GM03348 (cell line): ENCODE results near the gene TTLL5.
A peak's percentile ranks its signal among the peaks of the same experiment; 100 is the strongest.

Experiments
- DNase-seq: peaks from one replicate; pipeline ENCODE4 v3.0.0; 2012; ENCODE audit warnings: low spot score

The TTLL5 gene

DNA sequence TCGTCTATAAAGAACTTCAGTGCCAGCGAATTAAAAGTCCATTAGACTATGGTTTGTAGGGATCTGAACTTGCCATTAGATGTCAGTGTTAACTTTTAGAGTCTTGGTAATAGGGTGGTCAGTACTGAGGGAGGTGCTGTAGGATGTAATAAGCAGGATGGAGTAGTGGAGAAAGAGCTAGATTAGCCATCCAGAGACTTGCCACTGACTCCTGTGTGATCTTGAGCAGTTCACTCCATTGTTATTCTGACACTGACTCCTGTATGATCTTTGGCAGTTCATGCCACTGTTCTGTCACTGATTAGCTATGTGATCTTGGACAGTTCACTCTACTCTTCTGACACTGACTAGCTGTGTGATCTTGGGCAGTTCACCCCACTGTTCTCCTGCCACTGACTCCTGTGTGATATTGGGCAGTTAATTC is 133.6 kb downstream of the TTLL5 start:
- peak; percentile 67 for DNase-seq

DNA sequence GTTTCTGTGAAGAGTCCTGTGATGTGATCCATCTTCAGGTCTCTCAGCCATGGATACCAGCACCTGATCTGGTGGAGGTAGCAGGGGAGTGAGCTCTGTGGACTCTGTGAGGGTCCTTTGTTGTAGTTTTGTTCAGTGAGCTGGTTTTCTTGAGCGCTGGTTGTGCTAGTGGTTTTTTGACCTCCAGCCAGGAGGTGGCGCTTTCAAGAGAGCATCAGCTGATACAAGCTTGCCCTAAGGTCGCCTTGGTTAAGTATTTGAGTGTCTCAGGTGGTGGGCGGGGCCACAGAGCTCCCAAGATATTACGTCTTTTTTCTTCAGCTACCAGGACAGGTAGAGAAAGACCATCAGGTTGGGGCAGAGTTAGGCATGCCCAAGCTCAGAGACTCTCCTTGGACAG is 139.7 kb downstream of the TTLL5 start:
- no peak for DNase-seq

DNA sequence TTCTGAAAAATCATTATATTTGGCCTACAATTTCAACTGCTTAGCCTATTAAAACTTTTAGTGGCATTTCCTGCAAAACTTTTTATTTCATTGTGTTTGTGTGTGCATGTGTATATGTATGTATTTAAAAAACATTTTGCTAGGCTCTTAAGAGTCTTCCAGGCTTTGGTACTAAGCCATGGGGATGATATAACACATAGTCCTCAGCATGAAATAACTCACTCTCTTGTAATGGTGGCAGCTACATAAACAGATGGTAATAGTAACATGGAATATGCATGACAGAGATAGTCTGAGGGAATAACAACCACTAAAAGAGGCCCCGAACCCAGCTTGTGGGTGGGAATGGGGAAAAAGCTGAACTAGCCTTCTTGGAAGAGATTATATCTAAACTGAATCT is 141.4 kb downstream of the TTLL5 start:
- no peak for DNase-seq

DNA sequence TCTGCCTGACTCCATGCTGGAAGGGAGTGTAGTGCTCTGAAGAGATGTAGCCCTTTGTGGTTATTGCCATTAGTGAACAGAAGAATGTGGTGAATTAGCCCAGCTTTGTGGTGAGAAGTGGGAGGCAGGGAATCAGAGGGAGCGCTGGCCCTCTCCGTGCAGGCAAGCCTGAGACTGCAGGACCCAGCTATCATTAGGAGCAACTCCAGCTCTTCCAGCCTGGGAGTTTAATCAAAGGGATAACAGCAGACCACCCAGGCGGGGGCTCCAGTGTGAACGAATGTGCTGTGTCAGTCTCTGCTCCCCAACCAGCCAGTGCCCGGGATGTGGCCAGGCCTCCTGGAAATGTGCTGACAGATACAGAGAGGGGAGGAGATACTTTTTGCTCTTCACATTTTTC is 142.7 kb downstream of the TTLL5 start:
- peak; percentile 52 for DNase-seq

DNA sequence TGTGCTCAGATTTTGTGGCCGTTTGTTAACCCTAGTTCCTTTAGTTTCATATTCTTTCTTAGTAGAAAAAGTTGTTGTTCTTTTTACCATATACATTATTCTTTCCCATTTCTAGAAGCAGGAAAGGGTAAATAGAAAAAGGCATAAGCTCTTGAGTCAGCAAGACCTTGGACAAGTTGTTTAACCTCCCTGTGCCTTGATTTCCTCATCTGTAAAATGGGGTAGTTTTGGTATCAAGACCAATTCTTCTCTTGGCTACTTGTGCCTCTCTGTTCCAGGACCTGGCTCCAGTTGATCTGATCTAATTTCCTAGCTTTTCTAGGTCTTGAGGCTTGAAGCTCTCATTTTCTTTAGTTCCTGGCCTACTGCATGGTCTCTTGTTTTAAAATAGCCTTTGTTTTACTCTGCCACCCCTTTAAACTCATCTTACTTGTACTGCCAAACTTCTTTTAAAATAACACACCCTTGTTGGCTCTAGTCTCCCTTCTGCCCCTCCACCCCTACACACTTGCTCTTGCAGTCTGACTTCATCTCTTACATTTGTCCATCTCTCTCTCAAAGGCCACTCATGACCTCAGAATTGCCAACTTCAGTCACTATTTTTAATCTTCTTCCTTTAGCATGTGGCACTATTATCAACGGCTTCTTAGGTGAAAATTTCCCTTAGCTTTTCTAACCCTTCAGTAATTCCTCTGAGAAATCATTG is 143.7 kb downstream of the TTLL5 start:
- DNase-seq, result no peak

DNA sequence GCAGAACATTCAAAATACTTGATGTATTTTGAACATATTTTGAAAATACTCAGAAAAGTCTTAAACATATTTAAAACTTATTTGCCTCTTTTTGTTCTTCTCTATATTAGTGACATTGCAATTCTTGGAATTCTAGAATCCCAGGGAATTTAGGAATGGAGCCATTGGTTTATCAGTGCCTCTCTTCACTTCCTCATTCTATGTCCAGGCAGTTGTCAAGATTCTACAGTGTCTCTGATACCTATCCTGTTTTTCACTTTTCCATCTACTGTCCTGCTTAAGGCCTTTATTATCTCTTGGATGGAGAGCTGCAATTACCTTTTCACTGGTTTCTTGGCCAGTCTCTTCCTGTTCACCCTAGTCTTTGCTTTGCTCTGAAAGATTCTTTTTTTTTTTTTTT is 144.6 kb downstream of the TTLL5 start:
- no peak for DNase-seq

DNA sequence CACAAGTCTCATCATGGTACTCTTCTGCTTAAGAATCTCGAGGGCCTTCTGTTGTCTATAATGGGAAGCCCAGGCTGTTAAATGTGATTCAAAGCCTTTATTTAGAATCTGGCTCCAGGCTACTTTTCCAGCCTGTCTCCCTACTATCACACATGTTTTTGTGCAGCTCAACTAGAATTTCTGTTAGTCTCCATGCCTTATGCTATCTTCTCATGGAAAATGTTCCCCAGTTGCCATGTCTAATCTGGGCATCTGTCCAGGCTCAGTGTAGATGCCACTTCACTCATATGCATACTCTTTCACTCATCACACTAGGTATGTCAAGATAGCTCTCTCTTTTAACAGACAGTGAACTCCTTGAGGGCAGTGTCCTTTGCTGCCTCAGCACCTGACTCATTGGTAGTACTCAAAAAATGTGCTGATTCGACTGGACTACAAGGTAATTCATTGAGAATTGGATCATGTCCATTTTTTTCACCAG is 145.3 kb downstream of the TTLL5 start:
- no peak for DNase-seq

DNA sequence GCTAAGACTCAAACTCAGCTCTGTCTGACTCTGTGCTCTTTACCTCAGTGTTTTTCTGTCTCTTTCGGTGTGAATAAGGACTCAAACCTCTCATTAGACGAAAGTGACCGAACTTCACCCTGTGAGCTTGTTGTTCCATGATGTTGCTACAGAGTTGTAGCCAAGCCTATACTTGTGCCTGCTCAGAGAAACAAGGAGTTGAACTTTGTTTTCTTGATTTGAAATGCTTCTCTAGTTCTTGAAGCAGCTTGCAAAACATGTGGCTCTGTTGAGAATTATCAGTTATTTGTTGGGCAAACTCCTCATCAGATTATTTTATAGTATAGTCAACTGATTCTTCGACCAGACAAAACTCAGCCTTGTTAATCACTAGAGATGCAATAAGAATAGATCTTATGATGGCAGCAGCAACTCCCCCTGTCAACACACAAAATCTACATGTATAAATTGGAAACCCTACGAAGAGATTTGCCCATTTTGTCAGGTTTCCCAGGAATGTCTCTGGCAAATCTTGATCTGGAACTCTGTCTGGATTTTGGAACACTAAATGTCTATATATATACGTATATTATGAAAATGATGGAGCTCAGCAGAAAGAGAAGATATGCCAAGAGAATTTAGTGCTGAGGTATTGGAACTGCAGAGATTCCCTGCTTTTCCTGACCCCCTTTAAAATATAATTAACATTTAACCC is 146.8 kb downstream of the TTLL5 start:
- DNase-seq, result no peak

DNA sequence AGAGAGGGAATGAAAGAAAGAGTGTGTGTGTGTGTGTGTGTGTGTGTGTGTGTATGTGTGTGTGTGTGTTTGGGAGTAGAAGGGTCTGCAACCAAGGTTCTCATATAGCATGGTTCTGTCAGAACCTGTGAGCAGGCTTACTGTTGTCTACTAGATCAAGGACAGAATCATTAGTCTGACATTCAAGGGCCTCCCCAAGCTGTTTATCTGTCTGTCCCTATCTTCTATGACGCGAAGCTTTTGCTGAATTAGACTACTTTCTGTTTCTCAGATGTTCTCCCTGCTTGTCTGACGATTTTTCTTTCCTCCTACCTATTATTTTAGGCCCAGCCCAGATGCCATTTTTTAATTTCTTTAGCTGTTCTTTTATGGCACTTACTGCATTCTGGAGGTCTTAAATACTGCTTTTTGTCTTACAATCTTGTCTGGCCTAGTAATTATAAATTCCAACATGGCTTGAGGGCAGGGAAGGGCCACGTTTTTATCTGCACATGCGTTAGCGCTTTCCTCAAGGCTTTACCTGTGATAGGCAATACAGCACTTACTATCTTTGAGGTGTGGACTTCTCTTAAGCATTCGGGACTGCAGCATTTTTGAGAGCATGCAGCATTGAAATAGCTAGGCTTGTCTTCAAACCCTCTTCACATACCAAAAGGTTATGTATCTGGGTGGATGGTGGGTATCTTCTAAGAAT is 150.2 kb downstream of the TTLL5 start:
- no peak for DNase-seq

DNA sequence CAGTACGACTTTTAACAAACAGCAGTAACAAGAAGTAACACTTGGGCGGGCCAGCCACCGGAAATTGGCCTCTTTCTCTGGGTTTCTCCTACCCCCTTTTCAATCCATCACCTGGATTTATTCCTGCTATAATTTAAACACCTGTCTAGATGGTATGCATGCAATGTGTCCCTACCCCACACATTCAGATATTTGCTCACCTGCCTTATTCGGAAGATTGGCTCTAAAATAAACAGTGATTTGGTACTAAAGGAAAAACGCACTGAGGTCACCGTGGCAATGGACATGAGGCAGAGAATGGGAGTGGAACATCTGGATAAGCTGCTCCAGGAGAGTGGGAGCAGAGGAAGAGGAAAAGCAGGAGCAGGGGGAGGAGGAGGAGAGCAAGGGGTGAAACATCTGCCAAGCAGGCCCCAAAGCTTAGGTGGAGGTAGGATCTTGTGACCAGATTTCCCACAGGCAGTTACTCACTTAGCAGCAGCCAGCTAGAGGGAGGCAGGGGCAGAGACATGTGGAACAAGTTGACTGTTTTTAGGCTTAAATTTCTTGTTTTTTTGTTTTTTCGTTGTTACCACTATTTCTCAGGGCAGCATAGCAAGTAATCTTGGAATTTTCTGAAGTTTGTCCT is 150.9 kb downstream of the TTLL5 start:
- no peak for DNase-seq

DNA sequence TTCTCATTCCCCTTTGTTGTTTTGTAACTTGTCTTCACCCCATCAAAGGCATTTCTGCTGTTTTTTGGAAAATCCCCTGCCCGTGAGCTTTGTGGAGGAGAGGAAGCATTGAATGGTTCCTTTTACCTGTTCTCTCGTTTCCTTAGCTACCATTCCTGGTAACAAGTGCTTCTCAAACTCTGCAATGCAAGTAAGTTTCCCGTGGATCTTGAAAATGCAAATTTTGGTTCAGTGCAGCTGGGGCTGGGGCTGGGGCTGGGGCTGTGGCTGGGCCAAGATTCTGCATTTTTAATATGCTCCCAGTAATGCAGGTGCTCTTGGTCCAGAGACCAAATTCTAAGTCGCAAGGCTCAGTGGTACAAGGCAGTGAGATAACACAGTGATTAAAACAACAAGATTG is 151.6 kb downstream of the TTLL5 start:
- no peak for DNase-seq

DNA sequence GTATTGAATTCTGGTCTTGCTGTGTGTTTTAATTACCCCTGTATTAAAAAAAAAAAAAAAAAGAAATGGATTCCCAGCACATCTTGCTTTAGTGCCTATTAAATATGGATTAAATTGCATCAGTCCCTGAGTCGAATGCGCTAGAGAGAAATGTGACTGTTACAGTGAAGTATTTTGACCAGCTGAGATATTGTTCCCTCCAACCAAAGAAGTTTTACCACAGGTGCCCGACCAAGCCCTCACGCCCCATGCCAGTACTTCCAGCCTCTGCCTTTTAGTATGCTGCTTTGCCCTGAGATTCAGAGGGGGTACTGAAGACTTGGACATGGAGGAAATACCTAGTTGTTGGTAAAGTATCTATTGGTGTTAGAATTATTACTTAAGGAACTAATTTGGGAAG is 159.7 kb downstream of the TTLL5 start:
- DNase-seq, result no peak

DNA sequence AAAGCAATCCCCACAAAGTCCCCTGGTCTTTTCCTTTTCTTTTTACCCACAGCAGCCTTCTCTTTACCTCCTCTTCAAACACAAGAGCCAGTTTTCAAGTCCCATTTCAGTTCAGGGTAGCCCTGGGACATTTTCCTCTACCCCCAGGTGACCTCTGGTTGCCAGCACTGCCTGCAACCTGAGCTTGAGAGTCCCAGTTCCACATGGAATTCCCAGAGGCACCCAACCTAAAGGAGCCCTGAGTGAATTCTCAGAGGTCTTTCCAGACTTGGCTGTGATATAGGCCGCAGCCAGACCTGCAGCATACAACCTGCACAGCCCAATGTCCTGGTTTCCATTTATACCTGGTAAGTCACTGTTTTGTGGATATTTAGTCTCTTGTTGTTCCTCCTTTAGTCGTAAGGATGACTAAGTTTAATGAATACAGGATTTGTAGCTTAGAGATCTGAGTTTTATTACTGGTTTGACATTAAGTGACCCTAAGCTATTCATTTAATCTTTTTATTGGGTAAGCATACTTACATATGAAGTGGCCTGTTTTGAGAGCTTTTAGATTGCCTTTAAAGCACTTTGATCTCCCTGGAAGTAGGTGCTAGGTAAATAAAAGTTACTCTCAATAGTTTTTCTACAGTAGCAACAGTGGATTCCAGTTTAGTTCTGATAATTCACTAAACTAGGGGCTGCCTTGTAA is 160.9 kb downstream of the TTLL5 start:
- DNase-seq, result peak; percentile 27

DNA sequence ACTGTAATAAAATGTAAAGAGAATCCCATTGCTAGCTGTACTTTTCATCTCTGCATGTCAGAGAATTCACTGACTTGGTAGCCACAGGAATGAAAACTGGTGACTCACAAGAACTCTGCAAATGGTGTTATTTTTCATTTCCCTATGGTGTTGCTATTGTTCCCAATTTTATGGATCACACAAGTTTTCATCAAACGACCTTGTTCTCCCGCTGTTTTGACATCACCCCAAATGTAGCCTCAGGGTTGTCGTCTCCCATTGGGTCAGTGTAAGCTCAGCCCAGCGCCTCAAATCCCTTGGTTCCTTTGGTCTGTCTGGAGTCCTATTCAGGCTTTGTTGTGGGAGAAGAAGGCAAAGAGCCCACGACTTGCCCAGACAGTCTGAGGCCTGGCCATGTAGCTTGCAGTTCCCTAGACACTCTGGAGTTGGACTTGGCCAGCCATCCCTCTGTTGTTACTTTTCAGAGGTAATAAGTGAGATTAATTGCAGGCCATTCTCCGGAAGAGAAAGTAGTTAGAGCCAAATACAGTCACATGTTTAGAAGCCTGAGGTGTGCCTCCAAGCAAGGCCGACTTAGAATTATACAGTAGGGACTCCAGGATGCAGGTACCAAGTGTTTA is 161.6 kb downstream of the TTLL5 start:
- peak; percentile 72 for DNase-seq

DNA sequence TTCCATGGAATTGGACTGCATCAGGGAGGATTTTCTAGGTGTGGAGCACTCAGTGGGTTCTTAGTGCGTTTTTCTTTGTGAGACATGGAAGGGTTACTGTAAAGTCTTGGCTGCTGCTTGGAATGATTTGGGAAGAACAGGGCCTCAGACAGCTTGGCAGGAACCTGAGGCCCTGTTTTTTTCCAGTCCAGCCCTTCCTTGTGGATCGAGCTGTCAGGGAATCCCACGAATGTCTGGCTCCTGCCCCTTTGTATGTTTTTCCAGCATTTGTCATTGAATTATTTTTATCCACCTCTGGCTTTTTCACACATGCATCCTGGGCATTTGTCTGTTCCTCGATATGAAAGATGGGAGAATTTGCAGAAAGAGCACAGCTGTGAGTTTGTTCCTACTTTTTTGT is 162.3 kb downstream of the TTLL5 start:
- DNase-seq, result peak; percentile 24

DNA sequence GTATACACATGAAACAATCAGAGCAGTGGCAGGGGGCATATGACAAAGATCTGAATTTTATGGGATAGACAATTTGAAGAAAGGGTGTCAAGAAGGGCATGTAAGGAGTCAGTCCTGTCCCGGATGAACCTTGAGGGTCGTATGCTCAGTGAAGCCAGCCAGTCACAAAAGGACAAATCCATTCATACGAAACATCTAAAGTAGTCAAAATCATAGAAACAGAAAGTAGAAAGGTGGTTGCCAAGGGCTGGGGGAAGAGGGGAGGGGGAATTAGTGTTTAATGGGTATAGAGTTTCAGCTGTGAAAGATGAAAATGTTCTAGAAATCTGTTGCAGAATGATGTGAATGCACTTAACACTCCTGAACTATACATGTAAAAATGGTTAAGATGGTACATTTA is 163.3 kb downstream of the TTLL5 start:
- no peak for DNase-seq

DNA sequence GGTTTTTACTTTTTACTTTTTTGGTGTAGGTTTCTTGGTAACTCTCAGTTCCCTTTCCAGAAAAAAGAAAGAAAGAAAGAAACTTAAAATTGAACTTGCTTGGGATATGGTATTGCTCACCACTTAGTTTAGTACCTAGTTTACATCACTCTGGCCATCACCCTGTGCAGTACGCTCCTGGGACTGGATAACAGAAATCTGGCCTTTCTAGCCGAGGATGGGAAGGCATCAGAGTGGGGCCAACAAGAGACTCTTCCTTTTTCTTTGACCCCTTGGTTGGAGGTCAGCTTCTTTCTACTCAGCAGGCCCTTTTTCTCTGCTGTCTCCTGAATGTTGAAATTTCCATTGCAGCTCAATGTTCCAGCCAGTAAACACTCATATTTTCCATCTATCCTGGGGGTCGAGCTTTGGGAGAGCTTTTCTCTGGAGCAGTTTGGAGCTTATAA is 164.1 kb downstream of the TTLL5 start:
- no peak for DNase-seq

DNA sequence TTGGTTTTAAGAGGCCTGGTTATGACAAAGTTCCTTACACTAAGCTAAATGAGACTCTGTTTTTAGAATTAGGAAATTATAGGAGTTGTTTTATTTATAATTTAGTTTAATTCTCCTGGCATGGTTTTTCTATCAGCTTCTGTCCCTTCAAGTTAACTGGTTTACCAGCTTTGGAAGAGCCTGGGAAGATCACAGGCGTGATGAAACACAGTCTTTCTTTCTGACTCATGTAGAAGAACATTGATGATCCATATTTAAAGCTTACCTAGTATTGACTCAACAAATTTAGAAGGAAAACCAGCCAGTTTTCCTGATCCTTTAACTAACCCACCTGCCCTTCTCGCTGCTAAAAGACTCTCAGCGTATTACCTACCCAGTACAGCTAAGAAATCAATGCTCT is 165.6 kb downstream of the TTLL5 start:
- no peak for DNase-seq

DNA sequence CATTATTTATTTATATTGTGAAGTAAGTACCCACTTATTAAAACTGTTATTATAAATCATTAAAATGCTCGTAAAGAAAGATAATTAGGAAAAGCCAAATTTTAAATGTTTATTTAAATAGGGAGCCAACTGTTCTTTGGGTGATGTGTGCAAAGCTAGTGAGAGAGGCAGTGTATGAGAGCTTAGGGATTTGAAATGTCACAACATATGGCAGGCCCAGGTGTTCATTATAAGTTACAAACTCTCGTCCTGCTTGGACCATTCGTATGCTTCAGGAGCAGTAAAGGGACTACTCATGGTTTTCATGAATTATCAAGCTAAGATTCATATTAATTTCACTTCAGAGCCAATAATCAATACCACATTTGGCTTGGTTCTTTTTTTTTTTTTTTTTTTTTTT is 166.3 kb downstream of the TTLL5 start:
- DNase-seq, result no peak

DNA sequence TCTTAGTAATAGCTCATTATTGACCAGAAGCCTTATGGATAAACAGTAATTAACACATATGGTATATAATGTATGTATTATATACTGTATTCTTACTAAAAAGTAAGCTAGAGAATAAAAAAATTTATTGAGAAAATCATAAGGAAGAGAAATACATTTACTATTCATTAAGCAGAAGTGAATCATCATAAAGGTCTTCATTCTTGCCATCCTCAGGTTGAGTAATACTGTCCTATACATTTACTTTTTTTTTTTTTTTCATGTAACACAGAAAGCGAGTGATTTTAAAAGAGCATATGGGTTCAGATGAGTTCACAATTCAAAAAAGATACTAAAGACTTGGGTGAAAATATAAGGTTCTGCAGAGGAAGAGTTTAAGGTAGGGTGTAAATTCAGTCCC is 168.3 kb downstream of the TTLL5 start:
- DNase-seq, result no peak

DNA sequence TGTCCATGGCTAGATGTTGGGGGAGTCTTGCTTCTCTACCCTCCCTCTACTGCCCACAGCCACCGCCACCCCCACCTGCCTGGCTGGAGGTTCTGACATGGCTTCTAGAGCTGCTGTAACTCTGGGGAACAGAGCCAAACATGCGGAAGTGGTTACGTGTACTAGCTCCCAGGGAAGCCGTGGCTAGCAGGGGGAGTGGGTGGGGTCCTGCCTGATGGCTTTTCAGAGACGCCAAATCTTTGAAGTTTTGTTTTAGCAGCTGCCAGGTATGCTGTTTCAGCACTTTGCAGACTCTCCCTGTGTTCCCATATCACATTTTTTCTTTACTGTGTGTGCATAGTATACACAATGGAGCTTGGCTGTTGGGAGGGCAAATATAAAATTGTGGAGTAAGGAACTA is 170.4 kb downstream of the TTLL5 start:
- DNase-seq, result peak; percentile 66

DNA sequence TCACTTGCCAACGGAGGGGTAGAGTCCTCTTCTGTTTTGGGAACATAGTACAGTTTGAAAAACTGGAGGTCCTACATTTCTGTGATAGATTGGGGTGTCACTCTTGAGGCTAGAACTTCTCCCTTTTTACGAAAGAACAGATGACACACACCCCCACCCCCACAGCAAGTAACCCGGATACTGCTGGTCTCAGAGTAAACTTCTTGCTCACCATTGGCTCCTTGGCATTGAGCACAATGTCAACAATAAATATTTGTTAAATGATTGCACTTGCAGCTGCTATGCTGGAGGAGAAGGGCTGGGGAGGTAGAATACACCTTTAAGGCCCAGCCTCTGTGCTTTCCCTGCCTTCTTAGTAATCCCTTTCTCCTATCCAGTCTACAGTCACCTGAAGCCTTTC is 170.9 kb downstream of the TTLL5 start:
- DNase-seq, result peak; percentile 27
